Measurements from ENCODE around the gene TGFB3.

The TGFB3 gene

GRCh38 chr14:75982266-75983018 lies 647 bp upstream of the TGFB3 start:
- TF ChIP-seq TAF1 (IDR thresholded peaks at IDR 0.05; ENCODE audit: borderline replicate concordance, insufficient read depth, low read length) = no peak
- no peak for TF ChIP-seq FOXP2 (optimal IDR thresholded peaks at IDR 0.05; ENCODE audit: borderline replicate concordance, extremely low read depth, extremely low read length, insufficient read depth)
- TF ChIP-seq SIN3A (IDR thresholded peaks at IDR 0.05; ENCODE audit: borderline replicate concordance, insufficient read depth, low read length) = no peak
- TF ChIP-seq REST (IDR thresholded peaks at IDR 0.05; ENCODE audit: insufficient read depth in 1 of 2, low read depth in 2 of 2, low read length in 2 of 2) = no peak
- TF ChIP-seq POLR2AphosphoS5 (IDR thresholded peaks at IDR 0.05; ENCODE audit: low read depth, low read length) = no peak

GRCh38 chr14:75980856-75981255 lies 939 bp downstream of the TGFB3 start:
- no peak for TF ChIP-seq FOXP2 (optimal IDR thresholded peaks at IDR 0.05; ENCODE audit: borderline replicate concordance, extremely low read depth, extremely low read length, insufficient read depth)
- no peak for TF ChIP-seq REST (IDR thresholded peaks at IDR 0.05; ENCODE audit: insufficient read depth in 1 of 2, low read depth in 2 of 2, low read length in 2 of 2)
- no peak for TF ChIP-seq SIN3A (IDR thresholded peaks at IDR 0.05; ENCODE audit: borderline replicate concordance, insufficient read depth, low read length)
- no peak for TF ChIP-seq TAF1 (IDR thresholded peaks at IDR 0.05; ENCODE audit: borderline replicate concordance, insufficient read depth, low read length)
- TF ChIP-seq POLR2AphosphoS5 (IDR thresholded peaks at IDR 0.05; ENCODE audit: low read depth, low read length) = no peak

- TF ChIP-seq POLR2AphosphoS5 (IDR thresholded peaks at IDR 0.05; ENCODE audit: low read depth, low read length) (no peak), FOXP2 (optimal IDR thresholded peaks at IDR 0.05; ENCODE audit: borderline replicate concordance, extremely low read depth, extremely low read length, insufficient read depth) (no peak), TAF1 (IDR thresholded peaks at IDR 0.05; ENCODE audit: borderline replicate concordance, insufficient read depth, low read length) (no peak), REST (IDR thresholded peaks at IDR 0.05; ENCODE audit: insufficient read depth in 1 of 2, low read depth in 2 of 2, low read length in 2 of 2) (no peak), SIN3A (IDR thresholded peaks at IDR 0.05; ENCODE audit: borderline replicate concordance, insufficient read depth, low read length) (no peak)
Observed at GRCh38 chr14:75979648-75980565, 1.9 kb downstream of the TGFB3 start.

- 0 out of 2 replicates have a peak, but pooled peaks have one; percentile 37 for TF ChIP-seq TAF1 (IDR thresholded peaks at IDR 0.05; ENCODE audit: borderline replicate concordance, insufficient read depth, low read length)
- TF ChIP-seq FOXP2 (optimal IDR thresholded peaks at IDR 0.05; ENCODE audit: borderline replicate concordance, extremely low read depth, extremely low read length, insufficient read depth) = no peak
Observed at GRCh38 chr14:75979071-75979571, 2.7 kb downstream of the TGFB3 start.

GRCh38 chr14:75978249-75978731 lies 3.5 kb downstream of the TGFB3 start:
- TF ChIP-seq REST (IDR thresholded peaks at IDR 0.05; ENCODE audit: insufficient read depth in 1 of 2, low read depth in 2 of 2, low read length in 2 of 2) (no peak), TAF1 (IDR thresholded peaks at IDR 0.05; ENCODE audit: borderline replicate concordance, insufficient read depth, low read length) (no peak), FOXP2 (optimal IDR thresholded peaks at IDR 0.05; ENCODE audit: borderline replicate concordance, extremely low read depth, extremely low read length, insufficient read depth) (no peak), POLR2AphosphoS5 (IDR thresholded peaks at IDR 0.05; ENCODE audit: low read depth, low read length) (no peak), SIN3A (IDR thresholded peaks at IDR 0.05; ENCODE audit: borderline replicate concordance, insufficient read depth, low read length) (no peak)

All from PFSK-1 (cell line).